NAMALWA (cell line): ENCODE data around the gene RIC3.

Experiments used
- DNase-seq: peaks from one replicate; pipeline ENCODE4 v3.0.0-alpha.2; 2015; ENCODE audit warnings: low spot score

The RIC3 gene

GRCh38 chr11:8066911-8067455 is 101.8 kb downstream of the RIC3 start:
- DNase-seq = no peak

GRCh38 chr11:8066036-8066910 is 102.6 kb downstream of the RIC3 start:
- no peak for DNase-seq

- no peak for DNase-seq
Observed at GRCh38 chr11:8065031-8065430, 103.8 kb downstream of the RIC3 start.

- DNase-seq = no peak
Observed at GRCh38 chr11:8063324-8063723, 105.5 kb downstream of the RIC3 start.

- no peak for DNase-seq
Observed at GRCh38 chr11:8062781-8063257, 106.0 kb downstream of the RIC3 start.

GRCh38 chr11:8061555-8062428 is 107.0 kb downstream of the RIC3 start:
- DNase-seq = no peak

GRCh38 chr11:8060801-8061554 is 107.8 kb downstream of the RIC3 start:
- no peak for DNase-seq

- no peak for DNase-seq
Observed at GRCh38 chr11:8060146-8060719, 108.6 kb downstream of the RIC3 start.

- no peak for DNase-seq
Observed at GRCh38 chr11:8059571-8060011, 109.2 kb downstream of the RIC3 start.

- DNase-seq = no peak
Observed at GRCh38 chr11:8059030-8059429, 109.8 kb downstream of the RIC3 start.

- DNase-seq = no peak
Observed at GRCh38 chr11:8058216-8058615, 110.6 kb downstream of the RIC3 start.

- no peak for DNase-seq
Observed at GRCh38 chr11:8056810-8057463, 111.9 kb downstream of the RIC3 start.
